HepG2 (cell line): ENCODE measurements around the gene IKZF3. TPM values are rescaled to one million over a fixed set of nuclear protein-coding genes. Genes with fewer than 3 reads are reported as not detected.

Experiments
- ARID4A ChIP-seq: sonication (generic); formaldehyde crosslinking; IDR thresholded peaks from 2 replicates; pipeline ENCODE4 v1.5.0; 2020; ENCODE audit warnings: mild to moderate bottlenecking, missing genetic modification reagents, borderline replicate concordance
- BHLHE40 ChIP-seq: IDR thresholded peaks from 2 replicates; pipeline ENCODE4 v1.6.1; 2011; ENCODE audit warnings: low read length, improper control_type of control experiment
- CREB1 ChIP-seq, 2 experiments: fragments of 450-650 bp in 1 of 2; IDR thresholded peaks; 2 replicates each; pipeline ENCODE4 v1.6.1; 2016 to 2017; ENCODE audit warnings: control low read depth in 1 of 2, mild to moderate bottlenecking in 1 of 2, missing compliant biosample characterization in 1 of 2, missing genetic modification characterization in 1 of 2
- EP300 ChIP-seq, 3 experiments: sonication (generic) in 1 of 3; formaldehyde crosslinking in 1 of 3; IDR thresholded peaks; 2 replicates each; pipeline versions ENCODE4 v1.5.1 to v1.6.1; 2011 to 2020; ENCODE audit warnings: low read depth in 2 of 3, low read length in 2 of 3, borderline replicate concordance in 1 of 3, improper control_type of control experiment in 1 of 3, mild to moderate bottlenecking in 1 of 3, missing genetic modification reagents in 1 of 3, moderate library complexity in 1 of 3
- HOXA9 ChIP-seq: sonication (generic); formaldehyde crosslinking; IDR thresholded peaks from 2 replicates; pipeline ENCODE4 v1.8.1; 2022; ENCODE audit warnings: missing genetic modification reagents, mild to moderate bottlenecking, moderate library complexity, borderline replicate concordance
- IKZF4 ChIP-seq: sonication (generic); formaldehyde crosslinking; IDR thresholded peaks from 2 replicates; pipeline ENCODE4 v1.5.1; 2020; ENCODE audit warnings: borderline replicate concordance, mild to moderate bottlenecking, low read depth, missing genetic modification reagents; ENCODE audit errors: not compliant biosample characterization
- IRF2 ChIP-seq: IDR thresholded peaks from 2 replicates; pipeline ENCODE4 v1.6.1; 2018; ENCODE audit warnings: missing genetic modification reagents, missing compliant biosample characterization
- NFATC3 ChIP-seq: sonication (generic); formaldehyde crosslinking; IDR thresholded peaks from 2 replicates; pipeline ENCODE4 v1.5.1; 2020; ENCODE audit warnings: mild to moderate bottlenecking, missing genetic modification reagents
- SKI ChIP-seq: fragments of 450-650 bp; IDR thresholded peaks from one replicate; pipeline ENCODE4 v1.6.1; 2018; ENCODE audit warnings: mild to moderate bottlenecking; ENCODE audit not compliant: partially characterized antibody
- UBTF ChIP-seq: sonication (generic); formaldehyde crosslinking; IDR thresholded peaks from 2 replicates; pipeline ENCODE4 v1.4.0; 2020; ENCODE audit warnings: mild to moderate bottlenecking, missing genetic modification reagents
- ZBTB14 ChIP-seq: sonication (generic); formaldehyde crosslinking; IDR thresholded peaks from 2 replicates; pipeline ENCODE4 v1.4.0; 2020; ENCODE audit warnings: missing genetic modification reagents
- ZFY ChIP-seq: sonication (generic); formaldehyde crosslinking; IDR thresholded peaks from 2 replicates; pipeline ENCODE4 v1.4.0; 2020; ENCODE audit warnings: missing genetic modification reagents
- ZNF12 ChIP-seq: sonication (generic); formaldehyde crosslinking; IDR thresholded peaks from 2 replicates; pipeline ENCODE4 v1.5.0; 2020; ENCODE audit warnings: missing genetic modification reagents
- ZNF24 ChIP-seq: fragments of 450-650 bp; IDR thresholded peaks from 2 replicates; pipeline ENCODE4 v1.6.1; 2017; ENCODE audit warnings: antibody characterized with exemption, mild to moderate bottlenecking
- ZNF460 ChIP-seq: sonication (generic); formaldehyde crosslinking; IDR thresholded peaks from 2 replicates; pipeline ENCODE4 v1.5.1; 2020; ENCODE audit warnings: missing genetic modification reagents, mild to moderate bottlenecking, borderline replicate concordance
- ZNF615 ChIP-seq: sonication (generic); formaldehyde crosslinking; IDR thresholded peaks from 2 replicates; pipeline ENCODE4 v1.5.0; 2020; ENCODE audit warnings: mild to moderate bottlenecking, missing genetic modification reagents, borderline replicate concordance
- ZNF660 ChIP-seq: sonication (generic); formaldehyde crosslinking; IDR thresholded peaks from 2 replicates; pipeline ENCODE4 v1.5.1; 2020; ENCODE audit warnings: mild to moderate bottlenecking, low read depth, missing genetic modification reagents, borderline replicate concordance
- ZNF703 ChIP-seq: sonication (generic); formaldehyde crosslinking; IDR thresholded peaks from 2 replicates; pipeline ENCODE4 v1.5.1; 2020; ENCODE audit warnings: missing genetic modification reagents, mild to moderate bottlenecking, moderate library complexity, borderline replicate concordance
- ZSCAN22 ChIP-seq: sonication (generic); formaldehyde crosslinking; IDR thresholded peaks from 2 replicates; pipeline ENCODE4 v1.4.0; 2020; ENCODE audit warnings: mild to moderate bottlenecking, missing genetic modification reagents
- ZSCAN9 ChIP-seq: IDR thresholded peaks from 2 replicates; pipeline ENCODE4 v1.6.1; 2016; ENCODE audit warnings: borderline replicate concordance
- polyA plus RNA-seq, 8 experiments: library from polyadenylated mRNA; depleted of rRNA in 3 of 8; stranded (reverse) in 7 of 8; unstranded in 1 of 8; fragments of >200 nt; fragmentation: Illumina TruSeq in 4 of 8; extraction: Trizol in 4 of 8; gene quantifications; 2 replicates each; pipeline versions ENCODE4 v1.2.1 to v1.2.3, GENCODE V29; 2011 to 2016; ENCODE audit warnings: low read depth in 4 of 8, missing spikeins in 1 of 8, mixed read lengths in 1 of 8; ENCODE audit not compliant: insufficient read depth in 1 of 8
- total RNA-seq, 5 experiments: library from RNA; depleted of rRNA; stranded (reverse); fragments of >200 nt; fragmentation: Illumina TruSeq; extraction: Trizol; gene quantifications; 2 replicates each; pipeline ENCODE4 v1.2.3, GENCODE V29; 2016; ENCODE audit warnings: low read depth in 1 of 5

IKZF3 gene
- total and polyA plus RNA-seq, 2 of the 13 experiments (the other 11 are each of a cell fraction or from before 2014, with no cell fraction given), result not detected

GRCh38 chr17:39730095-39730921 is 133.8 kb downstream of the IKZF3 start, which contains the start of gene MIEN1 (continued):
- no peak for TF ChIP-seq HOXA9 (CRISPR knock-in tag)
- TF ChIP-seq ZNF460 (CRISPR knock-in tag), result peak; percentile 72; the same call in 1 of the 2 replicates
- TF ChIP-seq ZNF615 (CRISPR knock-in tag), result no peak
- peak; percentile 95 for TF ChIP-seq IKZF4 (CRISPR knock-in tag)
- no peak; the same call in 1 of the 2 replicates for TF ChIP-seq ZNF703 (CRISPR knock-in tag)
- TF ChIP-seq ZNF12 (CRISPR knock-in tag), result peak; percentile 58; the same call in 1 of the 2 replicates
- peak; percentile 52 for TF ChIP-seq SKI
- TF ChIP-seq ZSCAN22, result no peak
- TF ChIP-seq ZFY, result peak; percentile 80
- TF ChIP-seq ZBTB14 (CRISPR knock-in tag), result peak; percentile 45; the same call in 1 of the 2 replicates
- peak; percentile 100 for TF ChIP-seq BHLHE40
- TF ChIP-seq EP300 (IDR thresholded peaks at IDR 0.05; ENCODE audit: low read depth in 2 of 2, low read length in 2 of 2), result 0 out of 4 replicates have a peak, but pooled peaks have one; percentile 3 to 49
- peak; percentile 74 for TF ChIP-seq EP300 (CRISPR knock-in tag; IDR thresholded peaks at IDR 0.05; ENCODE audit: borderline replicate concordance)
- TF ChIP-seq CREB1 (IDR thresholded peaks at IDR 0.05), result peak; percentile 93
- TF ChIP-seq CREB1 (CRISPR knock-in tag; IDR thresholded peaks at IDR 0.05), result peak; percentile 86
- no peak for TF ChIP-seq ZNF660 (CRISPR knock-in tag)
- TF ChIP-seq ZSCAN9 (CRISPR knock-in tag), result peak; percentile 66; the same call in 1 of the 2 replicates
- peak; percentile 92 for TF ChIP-seq IRF2 (CRISPR knock-in tag)
- peak; percentile 87 for TF ChIP-seq UBTF (CRISPR knock-in tag)
- TF ChIP-seq ARID4A (CRISPR knock-in tag), result peak; percentile 97
- peak; percentile 83; the same call in 1 of the 2 replicates for TF ChIP-seq NFATC3
- TF ChIP-seq ZNF24, result 0 out of 2 replicates have a peak, but pooled peaks have one; percentile 34
